ENCODE measurements around the gene ZNF592. TPM values are rescaled to one million over a fixed set of nuclear protein-coding genes. Genes with fewer than 3 reads are reported as not detected.

Gene ZNF592
- total and polyA plus RNA-seq, 9 of the 15 experiments (the other 6 are each of a cell fraction or from before 2014, with no cell fraction given), result 0.88 to 23.8 (median 7.4) TPM

DNA sequence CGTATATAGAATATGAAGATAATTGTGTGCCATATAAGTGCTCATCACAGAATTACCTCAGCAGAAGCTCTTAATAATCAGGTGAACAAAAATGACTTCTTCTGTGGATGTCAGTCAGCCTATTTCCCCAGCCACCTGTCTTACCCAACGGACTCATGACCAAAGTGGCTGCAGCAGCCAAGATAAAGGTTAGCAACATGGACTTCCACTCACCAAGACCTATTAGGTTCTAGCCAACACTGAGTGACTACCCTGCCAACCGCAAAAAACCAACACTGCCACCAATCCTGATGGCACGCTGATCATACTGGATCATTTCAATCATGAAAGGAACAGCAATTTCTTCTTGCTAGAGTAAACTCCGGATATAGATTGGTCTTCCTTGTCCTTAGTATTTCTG is 44.6 kb upstream of the ZNF592 start (continued):
- TF ChIP-seq KDM2B (CRISPR knock-in tag; IDR thresholded peaks at IDR 0.05) (no peak), ZSCAN29 (IDR thresholded peaks at IDR 0.05) (no peak), CC2D1A (IDR thresholded peaks at IDR 0.05) (no peak), PCBP1 (IDR thresholded peaks at IDR 0.05; ENCODE audit: low read depth, low read length, poor library complexity, severe bottlenecking) (no peak), ZSCAN32 (CRISPR knock-in tag; IDR thresholded peaks at IDR 0.05) (no peak), NCOA6 (IDR thresholded peaks at IDR 0.05) (no peak), C11orf30 (IDR thresholded peaks at IDR 0.05; ENCODE audit: low read depth) (no peak)
- TF ChIP-seq, protein P1, sequence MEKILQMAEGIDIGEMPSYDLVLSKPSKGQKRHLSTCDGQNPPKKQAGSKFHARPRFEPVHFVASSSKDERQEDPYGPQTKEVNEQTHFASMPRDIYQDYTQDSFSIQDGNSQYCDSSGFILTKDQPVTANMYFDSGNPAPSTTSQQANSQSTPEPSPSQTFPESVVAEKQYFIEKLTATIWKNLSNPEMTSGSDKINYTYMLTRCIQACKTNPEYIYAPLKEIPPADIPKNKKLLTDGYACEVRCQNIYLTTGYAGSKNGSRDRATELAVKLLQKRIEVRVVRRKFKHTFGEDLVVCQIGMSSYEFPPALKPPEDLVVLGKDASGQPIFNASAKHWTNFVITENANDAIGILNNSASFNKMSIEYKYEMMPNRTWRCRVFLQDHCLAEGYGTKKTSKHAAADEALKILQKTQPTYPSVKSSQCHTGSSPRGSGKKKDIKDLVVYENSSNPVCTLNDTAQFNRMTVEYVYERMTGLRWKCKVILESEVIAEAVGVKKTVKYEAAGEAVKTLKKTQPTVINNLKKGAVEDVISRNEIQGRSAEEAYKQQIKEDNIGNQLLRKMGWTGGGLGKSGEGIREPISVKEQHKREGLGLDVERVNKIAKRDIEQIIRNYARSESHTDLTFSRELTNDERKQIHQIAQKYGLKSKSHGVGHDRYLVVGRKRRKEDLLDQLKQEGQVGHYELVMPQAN (IDR thresholded peaks at IDR 0.05; ENCODE audit: borderline replicate concordance), result no peak

DNA sequence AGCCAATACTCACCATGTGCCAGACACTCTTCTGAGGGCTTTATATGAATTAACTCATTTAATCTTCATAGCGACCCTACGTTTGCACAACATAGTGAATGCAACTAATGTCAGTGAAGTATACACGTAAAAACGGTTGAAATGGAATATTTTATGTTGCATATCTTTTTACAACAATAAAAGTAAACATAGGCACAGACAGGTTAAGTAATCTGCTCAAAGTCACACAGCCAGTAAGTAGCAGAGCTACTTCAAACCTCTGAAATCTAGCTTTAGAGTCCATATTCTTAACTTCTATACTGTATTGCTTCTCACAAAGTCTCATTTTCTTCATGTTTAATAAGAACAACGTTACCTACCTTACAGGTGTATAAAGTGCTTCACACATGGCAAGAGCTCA is 34.0 kb upstream of the ZNF592 start:
- DNase-seq (ENCODE audit: extremely low read depth in 1 of 4, low spot score in 3 of 4), result no peak
- POLR2A ChIA-PET, result interaction anchor here (0.5 to 5.5 kb wide), 11 partner anchors 10 to 96 kb away, joined by 3 to 47 read pairs (median 4); no protein-coding TSS in a partner anchor
- Histone ChIP-seq H3K4me2 (ENCODE audit: insufficient read depth, low read length) (peak overlapping the region; percentile 96), H4K20me1 (replicated peaks; ENCODE audit: control insufficient read depth, insufficient read depth, low read length) (no peaks in the 10 kb centered on the region), H3K27me3 (ENCODE audit: control insufficient read depth in 2 of 2, insufficient read depth in 2 of 2, low read length in 2 of 2) (no peaks in the 10 kb centered on the region), H3K9me1 (ENCODE audit: control insufficient read depth, insufficient read depth, low read length) (no peaks in the 10 kb centered on the region), H3K36me3 (ENCODE audit: control insufficient read depth, insufficient read depth, low read length) (peaks cover 45% of the 10 kb centered on the region; the same call in 2 of the 3 replicates), H3K27ac (ENCODE audit: extremely low read depth, low read depth, low read length) (peak overlapping the region; percentile 84; the same call in 2 of the 3 replicates), H3K4me3 (peak overlapping the region; percentile 81), H3K79me2 (ENCODE audit: control insufficient read depth, insufficient read depth, low read length) (peaks cover 68% of the 10 kb centered on the region), H2AFZ (ENCODE audit: low read depth, low read length) (no peak overlapping the region), H3K4me1 (replicated peaks in 1 of 2; ENCODE audit: control insufficient read depth in 2 of 2, insufficient read depth in 2 of 2, low read length in 2 of 2) (peaks cover 12 to 19% of the 10 kb centered on the region in 2 experiments; a peak in 4 of 5 replicates), H3K9me3 (replicated peaks; ENCODE audit: control insufficient read depth, insufficient read depth, low read depth, low read length) (no peaks in the 10 kb centered on the region; the same call in 1 of the 2 replicates), H3K9ac (ENCODE audit: insufficient read depth in 1 of 2, low read depth in 2 of 2, low read length in 2 of 2) (peak overlapping the region; percentile 72 to 83)
- WGBS (ENCODE audit: insufficient coverage, low coverage, missing lambda C conversion rate), result 15% methylated on average over 5 of the region's 5 CpGs
- BruUV-seq (replicated peaks), result no TSS peak
- CTCF ChIA-PET (ENCODE audit: low intra/inter-chr PET ratio), result no interaction called here
- intact Hi-C loops (cut with micrococcal nuclease), result no loop called here
- no peak for ATAC-seq
- in situ Hi-C loops (cut with MboI), result no loop called here
- no peak for FAIRE-seq
- TF ChIP-seq, protein P2, sequence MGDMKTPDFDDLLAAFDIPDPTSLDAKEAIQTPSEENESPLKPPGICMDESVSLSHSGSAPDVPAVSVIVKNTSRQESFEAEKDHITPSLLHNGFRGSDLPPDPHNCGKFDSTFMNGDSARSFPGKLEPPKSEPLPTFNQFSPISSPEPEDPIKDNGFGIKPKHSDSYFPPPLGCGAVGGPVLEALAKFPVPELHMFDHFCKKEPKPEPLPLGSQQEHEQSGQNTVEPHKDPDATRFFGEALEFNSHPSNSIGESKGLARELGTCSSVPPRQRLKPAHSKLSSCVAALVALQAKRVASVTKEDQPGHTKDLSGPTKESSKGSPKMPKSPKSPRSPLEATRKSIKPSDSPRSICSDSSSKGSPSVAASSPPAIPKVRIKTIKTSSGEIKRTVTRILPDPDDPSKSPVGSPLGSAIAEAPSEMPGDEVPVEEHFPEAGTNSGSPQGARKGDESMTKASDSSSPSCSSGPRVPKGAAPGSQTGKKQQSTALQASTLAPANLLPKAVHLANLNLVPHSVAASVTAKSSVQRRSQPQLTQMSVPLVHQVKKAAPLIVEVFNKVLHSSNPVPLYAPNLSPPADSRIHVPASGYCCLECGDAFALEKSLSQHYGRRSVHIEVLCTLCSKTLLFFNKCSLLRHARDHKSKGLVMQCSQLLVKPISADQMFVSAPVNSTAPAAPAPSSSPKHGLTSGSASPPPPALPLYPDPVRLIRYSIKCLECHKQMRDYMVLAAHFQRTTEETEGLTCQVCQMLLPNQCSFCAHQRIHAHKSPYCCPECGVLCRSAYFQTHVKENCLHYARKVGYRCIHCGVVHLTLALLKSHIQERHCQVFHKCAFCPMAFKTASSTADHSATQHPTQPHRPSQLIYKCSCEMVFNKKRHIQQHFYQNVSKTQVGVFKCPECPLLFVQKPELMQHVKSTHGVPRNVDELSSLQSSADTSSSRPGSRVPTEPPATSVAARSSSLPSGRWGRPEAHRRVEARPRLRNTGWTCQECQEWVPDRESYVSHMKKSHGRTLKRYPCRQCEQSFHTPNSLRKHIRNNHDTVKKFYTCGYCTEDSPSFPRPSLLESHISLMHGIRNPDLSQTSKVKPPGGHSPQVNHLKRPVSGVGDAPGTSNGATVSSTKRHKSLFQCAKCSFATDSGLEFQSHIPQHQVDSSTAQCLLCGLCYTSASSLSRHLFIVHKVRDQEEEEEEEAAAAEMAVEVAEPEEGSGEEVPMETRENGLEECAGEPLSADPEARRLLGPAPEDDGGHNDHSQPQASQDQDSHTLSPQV (IDR thresholded peaks at IDR 0.05), result 0 out of 2 replicates have a peak, but pooled peaks have one; percentile 41
- TF ChIP-seq BRD9 (IDR thresholded peaks at IDR 0.05; ENCODE audit: low read depth, partially characterized antibody) (peak; percentile 30), ZFX (CRISPR knock-in tag; IDR thresholded peaks at IDR 0.05) (no peak), ZNF507 (tag; conservative IDR thresholded peaks at IDR 0.05) (peak; percentile 51; the same call in 1 of the 2 replicates), ZNF717 (CRISPR knock-in tag; IDR thresholded peaks at IDR 0.05) (no peak), RBM25 (IDR thresholded peaks at IDR 0.05; ENCODE audit: low read depth, low read length, severe bottlenecking) (peak; percentile 97), BCOR (IDR thresholded peaks at IDR 0.05) (peak; percentile 82), ETV5 (CRISPR knock-in tag; IDR thresholded peaks at IDR 0.05; ENCODE audit: low read depth) (no peak), ELF4 (CRISPR knock-in tag; IDR thresholded peaks at IDR 0.05) (no peak), KDM1A (IDR thresholded peaks at IDR 0.05) (0 out of 4 replicates have a peak, but pooled peaks have one; percentile 9 to 23), ZFP36 (IDR thresholded peaks at IDR 0.05; ENCODE audit: low read depth, low read length, partially characterized antibody) (peak; percentile 87)

Measured in K562 (cell line).